HG03571 (cell line): Measurements from ENCODE around the gene B3GLCT.

ENCODE experiments used
- ATAC-seq: cut with Tn5 transposase; IDR thresholded peaks from one replicate; pipeline ENCODE4 v1.9.1; 2021; ENCODE audit not compliant: unreplicated experiment

B3GLCT gene

DNA sequence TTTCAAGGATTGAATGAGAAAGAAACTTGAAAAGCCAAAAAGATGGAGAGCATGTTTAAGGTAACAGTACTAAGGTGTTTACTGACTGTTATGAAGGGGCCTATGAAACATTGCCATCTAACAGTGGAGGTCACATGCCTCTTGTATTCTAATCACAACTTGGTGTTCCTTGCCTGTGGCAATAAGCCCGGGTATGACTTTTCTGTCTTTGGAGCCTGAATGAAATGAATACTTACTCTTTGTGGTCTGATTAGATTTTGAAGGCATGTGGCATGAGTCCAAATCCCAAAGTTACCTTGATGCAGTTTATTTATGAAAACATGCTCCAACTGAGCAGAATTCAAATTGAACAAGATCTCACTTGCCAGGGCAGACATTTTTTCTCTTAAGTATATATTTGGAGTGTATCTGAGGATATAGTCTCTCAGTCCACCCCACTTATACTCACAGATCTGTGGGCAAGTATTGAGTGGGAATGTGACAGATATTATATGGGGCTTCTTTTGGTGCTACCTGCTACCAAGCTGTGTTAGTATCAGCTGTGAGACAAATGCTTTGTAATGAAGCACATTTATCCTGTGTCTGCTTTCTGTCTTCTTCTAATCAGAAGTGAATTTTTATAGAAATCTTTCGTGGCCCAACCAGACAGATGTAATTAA is 67.5 kb downstream of the B3GLCT start:
- no peak for ATAC-seq

DNA sequence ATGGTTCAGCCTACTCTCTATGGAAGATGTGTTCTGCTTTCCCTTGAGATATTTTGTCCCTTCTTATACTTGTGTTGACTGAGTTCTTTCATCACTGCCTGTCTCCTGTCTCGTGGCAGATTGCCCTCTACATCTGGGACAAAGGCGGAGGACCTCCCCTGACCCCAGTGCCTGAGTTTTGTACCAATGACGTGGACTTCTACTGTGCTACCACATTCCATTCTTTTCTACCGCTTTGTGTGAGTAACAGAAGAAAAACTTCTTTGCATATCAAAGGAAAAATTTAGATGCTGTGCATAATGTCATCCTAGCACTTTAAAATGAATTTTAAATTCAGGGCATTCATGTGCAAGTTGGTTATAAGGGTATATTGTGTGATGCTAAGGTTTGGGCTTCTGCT is 74.6 kb downstream of the B3GLCT start:
- ATAC-seq = no peak

DNA sequence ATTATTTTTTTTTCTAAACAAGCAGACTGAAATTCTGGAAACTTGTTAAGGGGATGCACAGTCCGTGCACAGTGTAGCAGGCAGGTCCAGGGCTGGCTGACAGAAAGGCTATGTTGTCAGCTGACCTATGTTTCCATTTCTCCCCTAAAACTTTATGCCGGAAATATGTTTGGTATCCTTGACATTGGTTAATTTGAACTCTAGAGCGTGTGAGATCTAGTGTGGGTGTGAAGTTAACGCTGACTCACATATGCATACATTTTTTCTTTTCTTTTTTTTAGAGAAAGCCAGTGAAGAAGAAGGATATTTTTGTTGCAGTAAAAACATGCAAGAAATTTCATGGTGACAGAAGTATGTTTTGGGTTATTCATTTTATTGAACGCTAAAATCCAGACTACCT is 76.6 kb downstream of the B3GLCT start:
- ATAC-seq = no peak

DNA sequence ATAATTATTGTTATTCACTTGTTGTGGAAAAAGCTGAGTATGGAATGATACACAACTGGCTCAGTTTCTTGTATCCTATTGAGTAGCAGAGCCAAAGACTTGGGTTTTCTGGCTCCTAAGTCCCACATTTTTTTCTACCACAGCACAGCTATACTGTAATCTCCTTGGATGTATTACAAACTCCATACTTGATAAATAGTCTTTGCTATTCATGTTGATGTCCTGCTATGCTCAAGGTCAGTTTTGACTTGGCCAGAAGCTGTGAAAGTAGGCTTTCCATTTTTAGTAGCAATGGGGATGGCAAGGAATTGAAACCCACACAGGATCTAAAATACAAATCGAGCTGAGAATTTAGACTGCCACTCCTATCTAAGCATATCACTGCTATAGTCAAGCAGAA is 79.1 kb downstream of the B3GLCT start:
- ATAC-seq = no peak

DNA sequence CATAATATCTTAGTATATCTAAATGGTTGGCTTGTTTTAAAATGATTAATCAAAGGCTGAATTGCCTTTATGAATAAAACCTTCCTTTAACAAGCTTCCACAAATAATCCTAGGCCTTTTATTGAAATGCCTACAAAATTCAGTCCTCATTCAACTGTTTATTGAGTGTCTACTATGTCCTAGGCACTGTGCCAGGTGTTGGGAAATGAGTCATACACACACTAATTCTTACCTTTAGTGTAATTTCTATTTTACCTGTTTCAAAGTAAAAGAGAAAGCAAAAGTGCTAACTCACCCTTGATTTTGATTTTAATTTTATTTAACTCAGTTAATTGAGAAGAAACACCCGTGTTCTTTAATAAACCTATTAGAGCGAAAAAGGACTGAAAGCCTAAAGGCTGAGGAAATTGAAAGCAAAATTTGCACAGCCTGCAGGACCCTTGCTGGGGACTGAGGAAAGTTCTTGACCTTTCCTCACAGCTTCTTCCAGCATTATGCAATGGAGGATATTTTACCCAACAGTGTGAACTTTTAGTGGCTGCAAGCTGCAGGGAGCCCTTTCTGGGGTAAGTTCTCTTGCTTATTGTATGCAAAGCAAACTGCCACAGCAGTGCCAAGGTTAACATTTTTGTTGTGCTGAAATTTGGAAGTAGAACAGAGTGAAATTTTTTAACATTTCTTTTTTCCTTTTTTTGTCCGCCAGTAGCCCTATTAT is 83.1 kb downstream of the B3GLCT start:
- no peak for ATAC-seq

DNA sequence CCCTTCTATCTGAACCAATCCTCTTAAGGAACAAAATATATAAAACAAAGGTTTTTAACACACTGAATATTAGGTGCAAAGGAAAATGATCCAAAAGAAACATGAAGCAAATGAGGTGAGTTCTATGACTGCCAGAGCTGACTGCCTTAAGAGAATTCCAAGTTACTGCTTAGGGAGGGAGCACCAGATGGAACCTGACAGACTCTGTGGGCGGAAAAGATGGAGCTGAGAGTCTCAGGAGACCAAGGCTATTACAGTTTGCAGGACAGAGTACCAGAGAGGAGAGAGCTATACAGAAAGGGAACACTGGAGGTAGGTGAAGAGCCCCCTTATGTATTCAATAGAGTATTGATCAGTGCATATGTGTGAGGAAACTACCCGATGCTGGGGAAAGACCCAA is 87.2 kb downstream of the B3GLCT start:
- no peak for ATAC-seq

DNA sequence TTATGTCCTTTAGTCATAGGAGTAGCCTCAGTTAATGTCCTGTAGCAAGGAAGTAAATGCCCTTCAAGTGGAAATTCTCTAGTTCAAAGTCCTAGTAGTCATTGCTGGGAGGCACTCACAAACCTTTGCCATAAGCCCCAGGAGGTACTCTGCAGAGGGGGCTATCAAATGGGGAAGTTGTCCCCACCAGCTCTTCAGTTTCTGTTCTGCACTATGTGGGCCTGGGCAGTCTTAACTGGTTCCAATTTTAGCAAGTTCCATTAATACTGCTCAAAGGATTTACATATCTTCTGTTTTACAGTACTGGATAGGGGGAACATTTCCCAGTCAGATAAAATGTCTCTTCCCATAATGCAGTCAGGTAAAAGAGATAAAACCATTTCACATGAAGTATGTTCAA is 101.3 kb downstream of the B3GLCT start:
- no peak for ATAC-seq

DNA sequence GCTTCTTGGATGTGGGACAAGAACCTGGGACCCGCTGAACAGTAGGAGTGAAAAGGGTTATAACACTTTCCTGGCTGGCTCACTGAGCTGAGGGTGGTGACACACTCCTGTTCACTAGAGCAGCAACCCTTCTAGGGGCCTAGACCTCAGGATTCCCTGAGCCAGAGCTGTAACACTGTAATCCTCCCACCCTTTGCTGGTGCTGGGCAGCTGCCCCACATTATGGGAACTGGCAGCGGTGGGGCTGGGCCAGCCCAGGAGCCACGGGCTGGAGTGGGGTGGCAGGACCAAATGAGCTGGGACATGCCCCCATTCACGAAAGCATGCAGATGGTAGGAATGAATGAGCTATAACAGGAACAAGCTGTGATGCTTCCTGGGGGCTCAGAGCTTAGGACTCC is 110.6 kb downstream of the B3GLCT start:
- ATAC-seq = no peak

DNA sequence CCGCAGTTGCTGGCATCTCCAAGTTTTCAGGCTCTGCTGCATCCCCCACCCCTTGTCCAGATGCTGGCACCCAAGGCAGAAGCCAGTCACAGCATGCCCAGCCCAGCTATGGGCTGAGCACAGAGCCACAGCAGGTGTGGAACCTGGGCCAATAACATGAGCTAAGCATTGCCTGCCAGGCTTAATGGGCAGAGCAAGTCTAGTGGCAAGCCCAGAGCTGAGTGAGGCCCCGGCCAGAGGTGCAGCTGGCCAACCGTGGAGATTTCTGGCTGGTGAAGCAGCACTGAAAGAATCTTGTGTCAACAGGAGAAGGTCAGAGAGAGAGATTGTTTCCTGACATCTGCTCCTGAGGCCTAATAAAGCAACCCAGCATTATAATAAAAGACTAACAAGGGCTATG is 111.0 kb downstream of the B3GLCT start:
- no peak for ATAC-seq

DNA sequence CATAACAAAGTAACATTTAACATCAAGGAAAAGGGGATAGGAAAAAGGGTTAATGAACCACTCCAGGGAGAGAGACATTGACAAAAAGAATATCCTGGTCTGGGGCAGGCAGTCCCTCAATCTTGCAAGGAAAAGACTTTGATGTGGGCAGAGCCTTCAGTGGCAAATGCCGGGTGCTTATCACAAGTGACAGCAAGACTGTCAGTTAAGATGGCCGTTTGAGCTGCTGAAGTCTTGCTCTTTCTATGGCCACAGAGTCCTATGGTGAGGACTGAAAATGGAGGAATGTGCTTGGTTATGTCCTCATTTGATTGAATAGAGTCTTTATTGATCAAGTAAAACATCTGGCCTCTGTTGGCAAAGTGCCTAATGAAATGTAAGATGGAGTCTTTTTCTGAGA is 112.1 kb downstream of the B3GLCT start:
- no peak for ATAC-seq

DNA sequence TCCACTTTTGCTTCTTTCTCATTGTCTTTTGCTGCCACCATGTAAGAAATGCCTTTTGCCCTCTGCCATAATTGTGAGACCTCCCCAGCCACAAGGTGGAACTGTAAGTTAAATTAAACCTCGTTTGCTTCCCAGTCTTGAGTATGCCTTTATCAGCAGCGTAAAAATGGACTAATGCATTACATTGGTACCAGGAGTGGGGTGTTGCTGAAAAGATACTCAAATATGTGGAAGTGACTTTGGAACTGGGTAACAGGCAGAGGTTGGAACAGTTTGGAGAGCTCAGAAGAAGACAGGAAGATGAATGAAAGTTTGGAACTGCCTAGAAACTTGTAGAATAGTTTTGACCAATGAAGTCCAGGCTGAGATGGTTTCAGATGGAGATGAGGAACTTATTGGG is 115.2 kb downstream of the B3GLCT start:
- no peak for ATAC-seq

DNA sequence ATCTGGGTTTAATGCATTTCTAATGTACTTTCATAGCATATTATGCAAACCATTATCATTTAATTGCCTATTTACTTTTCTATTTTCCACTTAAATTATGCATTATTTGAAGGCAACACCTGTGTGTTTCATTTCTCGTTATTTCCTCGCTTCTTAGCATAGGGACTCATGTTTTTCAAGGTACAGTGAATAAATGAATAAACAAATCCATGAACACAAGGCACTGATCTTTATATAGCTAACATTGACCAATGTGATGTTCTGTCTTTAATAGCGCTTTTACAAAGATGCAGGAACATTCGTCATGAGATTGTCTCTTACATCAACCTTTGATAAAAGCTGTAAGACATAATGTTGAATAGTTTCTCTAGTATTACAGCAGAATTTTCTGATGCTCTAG is 121.2 kb downstream of the B3GLCT start:
- ATAC-seq = no peak

DNA sequence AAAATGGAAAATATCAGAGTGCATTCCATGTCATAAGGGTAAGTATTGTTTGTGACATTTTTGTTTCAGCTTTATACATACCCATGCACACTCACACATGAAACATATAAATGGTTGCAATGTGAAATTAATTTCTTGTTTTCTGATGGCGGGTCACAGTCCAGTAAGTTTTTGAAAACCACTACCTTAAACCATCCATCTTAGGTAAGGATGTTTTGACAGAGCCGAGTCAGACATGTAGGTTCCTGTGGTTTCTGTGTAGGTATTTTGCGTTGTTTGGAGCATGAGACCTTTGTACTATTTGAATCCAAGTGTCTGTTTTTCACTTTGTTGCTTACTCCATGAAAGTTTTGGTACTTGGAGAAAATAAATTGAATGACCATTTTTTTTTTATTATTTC is 121.7 kb downstream of the B3GLCT start:
- no peak for ATAC-seq

DNA sequence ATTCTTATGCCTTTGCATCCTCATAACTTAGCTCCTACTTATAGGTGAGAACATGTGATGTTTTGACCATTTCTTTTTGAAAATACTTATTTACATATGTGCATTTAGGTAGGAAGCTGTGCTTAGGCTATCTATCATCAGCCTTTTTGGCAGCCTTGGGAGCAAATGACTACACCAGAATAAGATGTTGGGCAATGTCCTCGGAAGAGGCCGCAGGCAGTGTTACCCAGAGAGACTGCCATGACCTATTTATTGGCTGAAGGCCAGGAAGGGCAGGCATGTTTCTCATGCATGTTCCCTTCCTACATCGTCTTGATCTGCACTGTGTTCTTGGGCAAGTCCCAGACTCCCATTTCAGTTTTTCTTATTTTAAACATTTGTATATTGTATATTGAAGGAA is 122.3 kb downstream of the B3GLCT start:
- no peak for ATAC-seq

DNA sequence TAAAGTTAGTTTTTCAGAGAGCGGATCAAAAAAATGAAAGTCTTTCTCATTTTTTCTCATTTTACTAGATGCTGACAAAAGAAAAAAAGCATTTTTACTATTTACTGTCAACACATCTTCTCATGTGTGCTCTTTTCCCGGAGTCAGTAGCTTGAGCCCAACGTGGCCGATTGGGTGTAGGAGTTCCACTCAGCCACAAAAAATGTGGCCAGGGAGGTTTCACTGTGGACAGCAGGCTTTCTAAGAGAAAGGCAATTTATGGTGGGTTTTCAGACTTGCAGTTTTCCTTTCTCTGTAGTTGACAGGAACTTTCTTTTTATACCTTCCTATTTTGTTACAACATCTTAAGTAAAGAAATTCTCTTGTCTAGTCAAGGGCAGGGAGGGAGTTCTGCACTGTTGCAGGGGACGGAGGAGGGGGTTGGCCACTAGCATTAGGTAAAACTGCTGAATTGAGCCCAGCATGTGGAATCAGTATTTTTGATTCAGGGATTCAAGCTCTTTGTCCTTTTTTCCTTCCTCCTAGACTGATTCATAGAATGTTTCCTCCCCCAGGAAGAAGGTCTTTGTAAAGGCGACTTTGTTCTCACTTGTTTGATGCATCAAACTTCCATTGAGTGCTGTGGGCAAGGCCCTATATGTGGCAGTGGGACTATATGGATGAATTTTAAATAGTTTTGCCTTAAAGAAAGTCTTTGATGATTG is 123.1 kb downstream of the B3GLCT start:
- ATAC-seq = no peak

DNA sequence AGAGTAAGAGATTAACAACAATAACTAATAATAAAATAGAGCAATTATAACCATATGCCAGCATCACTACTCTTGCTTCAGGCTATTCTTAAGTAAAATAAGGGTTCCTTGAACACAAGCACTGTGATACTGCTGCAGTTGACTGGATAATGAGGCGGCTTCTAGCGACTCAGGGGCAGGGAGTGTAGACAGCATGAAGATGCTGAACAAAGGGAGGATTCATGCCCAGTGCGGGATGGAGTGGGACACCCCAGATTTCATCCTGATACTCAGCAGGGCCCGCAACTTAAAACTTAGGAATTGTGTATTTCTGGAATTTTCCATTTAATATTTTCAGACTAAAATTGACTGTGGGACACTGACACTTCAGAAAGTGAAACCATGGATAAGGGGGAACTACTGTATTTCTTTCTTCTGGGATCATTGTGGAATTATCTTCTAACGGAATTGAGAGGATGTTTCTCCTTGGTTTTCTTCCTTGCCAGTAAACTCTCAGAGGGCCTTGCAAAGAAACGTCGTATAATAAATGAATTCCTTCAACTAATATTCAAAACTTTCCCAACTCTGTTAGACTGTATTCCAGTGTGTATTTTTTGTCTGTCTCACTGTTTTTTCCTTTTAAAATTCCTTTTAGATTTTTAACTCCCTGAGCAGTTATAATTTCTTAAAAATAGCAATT is 127.5 kb downstream of the B3GLCT start:
- ATAC-seq = no peak

DNA sequence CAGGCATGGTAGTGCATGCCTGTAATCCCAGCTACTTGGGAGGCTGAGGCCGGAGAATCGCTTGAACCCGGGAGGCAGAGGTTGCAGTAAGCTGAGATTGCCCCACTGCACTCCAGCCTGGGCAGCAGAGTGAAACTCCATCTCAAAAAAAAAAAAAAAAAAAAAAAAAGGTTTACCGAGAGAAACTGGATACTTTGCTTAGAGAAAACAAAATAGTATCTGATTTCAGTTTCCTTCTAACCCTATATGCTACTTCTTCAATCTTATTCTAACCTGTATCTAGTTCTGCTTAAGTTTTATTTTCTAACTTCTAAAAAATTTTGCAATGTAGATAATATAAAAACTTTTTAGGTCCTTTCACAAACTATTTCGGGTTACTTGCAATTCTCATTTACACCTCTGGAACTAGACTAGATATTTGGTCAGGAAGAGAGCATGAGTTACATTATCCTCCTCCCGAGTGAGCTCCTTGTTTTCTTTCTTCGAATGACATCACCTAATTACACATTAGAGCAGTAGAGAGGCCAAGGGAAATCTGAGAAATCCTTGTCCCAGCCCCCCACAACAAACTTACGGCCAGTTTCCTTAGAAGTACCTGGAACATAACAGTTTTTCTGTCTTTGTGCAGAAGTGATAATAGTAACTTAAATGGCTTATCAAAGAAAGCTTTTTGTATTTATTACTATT is 128.9 kb downstream of the B3GLCT start:
- no peak for ATAC-seq

DNA sequence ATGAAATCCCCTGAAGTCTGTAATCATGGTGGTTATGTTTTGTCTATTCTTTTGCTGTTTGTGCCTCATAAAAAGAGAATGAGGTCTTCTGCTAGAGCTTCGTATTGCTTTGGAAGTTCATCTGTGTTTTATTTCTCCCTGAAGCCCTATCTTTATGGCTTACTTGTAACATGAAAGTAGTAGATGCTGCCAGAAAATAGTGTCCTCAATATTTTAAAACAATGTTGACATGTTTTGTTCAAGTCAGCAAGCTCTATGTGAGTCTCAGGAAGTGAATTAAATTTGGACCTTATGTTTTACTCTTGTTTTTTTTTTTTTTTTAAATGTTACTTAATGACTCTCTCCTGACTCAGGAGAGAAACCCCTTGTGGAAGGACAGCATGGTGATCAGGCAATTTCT is 130.5 kb downstream of the B3GLCT start:
- ATAC-seq = no peak

DNA sequence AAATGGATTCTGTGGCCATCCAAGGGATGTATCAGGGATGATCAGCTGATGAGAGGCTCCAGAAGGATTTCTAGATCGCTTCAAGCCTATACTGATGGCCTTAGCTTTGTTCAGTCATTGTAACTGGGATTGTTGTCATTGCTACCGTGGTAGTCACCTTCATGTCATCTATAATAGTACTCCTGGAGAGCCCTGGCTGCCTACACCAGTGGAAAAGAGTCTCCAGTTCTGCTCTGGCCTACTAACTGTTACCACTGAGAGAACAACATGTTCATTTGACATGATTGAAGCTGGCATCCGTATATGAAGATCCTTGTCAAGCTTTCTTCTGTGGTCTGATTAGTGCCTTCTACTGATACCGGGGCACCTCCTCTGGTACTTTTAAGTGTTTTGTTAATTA is 131.3 kb downstream of the B3GLCT start:
- no peak for ATAC-seq

DNA sequence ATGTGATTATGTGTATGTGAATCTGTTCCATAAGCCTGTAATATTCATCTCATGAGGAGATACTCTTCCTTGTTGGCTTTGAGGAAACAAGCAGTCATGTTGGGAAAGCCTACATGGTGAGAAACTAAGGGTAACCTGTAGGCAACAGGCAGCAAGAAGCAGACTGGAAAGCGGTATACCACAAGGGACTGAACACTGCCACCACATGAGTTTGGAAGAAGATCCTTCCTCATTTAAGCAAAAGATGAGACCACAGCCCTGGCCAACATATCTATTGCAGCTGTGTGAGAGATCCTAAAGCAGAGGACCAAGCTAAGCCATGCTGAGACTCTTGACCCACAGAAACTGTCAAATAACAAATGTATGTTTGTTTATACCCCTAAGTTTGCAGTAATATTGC is 134.8 kb downstream of the B3GLCT start:
- no peak for ATAC-seq

DNA sequence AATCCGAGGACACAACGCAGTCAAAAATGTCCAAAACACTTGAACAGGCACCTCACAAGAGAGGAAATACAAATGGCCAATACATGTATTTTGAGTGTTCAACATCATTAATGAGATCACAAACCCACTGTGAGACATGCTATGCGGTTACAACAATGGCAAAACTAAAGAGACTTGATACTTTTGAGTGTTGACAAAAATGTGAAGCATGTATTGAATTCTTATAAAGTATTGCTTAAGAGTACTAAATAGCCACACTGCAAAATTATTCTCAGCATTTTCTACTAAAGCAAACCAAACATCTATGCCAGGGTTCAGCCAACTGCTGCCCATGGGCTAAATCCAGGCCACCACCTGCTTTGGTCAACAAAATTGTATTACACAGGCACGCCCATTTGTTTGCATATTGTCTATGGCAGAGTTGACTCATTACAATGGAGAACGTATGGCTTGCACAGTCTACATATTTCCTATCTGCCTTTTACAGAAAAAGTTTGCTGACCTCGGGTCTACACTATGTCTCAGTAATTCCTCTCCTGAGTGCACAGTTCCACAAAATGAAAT is 135.3 kb downstream of the B3GLCT start:
- no peak for ATAC-seq
